A549 (cell line): Measurements from ENCODE around the gene NLK. TPM values are rescaled to one million over a fixed set of nuclear protein-coding genes. Genes with fewer than 3 reads are reported as not detected.

Experiments
- ATAC-seq, 2 experiments: fragments of 200-7000 bp in 1 of 2; fragments of >200 bp in 1 of 2; cut with Nextera tagmentation in 1 of 2; cut with Tn5 transposase in 1 of 2; 3 replicates each; pipeline versions ENCODE4 v1.8.0 to v1.9.1; 2018 to 2020; ENCODE audit warnings: mild to moderate bottlenecking in 1 of 2, moderate library complexity in 1 of 2
- CTCF ChIA-PET: fragments of 300-600 bp; sonication (Branson Sonifier 250); formaldehyde crosslinking; extraction: SDS; loops from one replicate; lab custom pipeline; 2021; ENCODE audit warnings: antibody characterized with exemption, inconsistent platforms; lab: Yijun Ruan, JAX
- POLR2A ChIA-PET: fragments of 350-600 bp; formaldehyde crosslinking; extraction: SDS; loops from one replicate; lab custom pipeline; 2021; ENCODE audit warnings: antibody characterized with exemption, inconsistent platforms; lab: Yijun Ruan, JAX
- DNase-seq, 2 experiments: peaks; one replicate each; pipeline versions ENCODE4 v3.0.0 to v3.0.0-alpha.2; 2011 to 2016; ENCODE audit warnings: low read depth in 1 of 2, low spot score in 1 of 2
- FAIRE-seq: peaks from 2 replicates; lab custom pipeline; 2011; peaks lifted over from hg19 to GRCh38; lab: Jason Lieb, UNC
- H3K27ac ChIP-seq, 2 experiments: fragments of >200 bp; sonication (Bioruptor Twin); formaldehyde crosslinking; 3 replicates each; pipeline ENCODE4 v1.5.1; 2016 to 2017
- H3K4me1 ChIP-seq: fragments of >200 bp; sonication (Bioruptor Twin); formaldehyde crosslinking; 3 replicates; pipeline ENCODE4 v1.6.1; 2016
- H3K4me2 ChIP-seq: fragments of >200 bp; sonication (Bioruptor Twin); formaldehyde crosslinking; 3 replicates; pipeline ENCODE4 v1.6.1; 2016
- H3K4me3 ChIP-seq: fragments of >200 bp; sonication (Bioruptor Twin); formaldehyde crosslinking; 3 replicates; pipeline ENCODE4 v1.5.1; 2016
- H3K9me3 ChIP-seq: fragments of >200 bp; sonication (Bioruptor Twin); formaldehyde crosslinking; 3 replicates; pipeline ENCODE4 v1.6.1; 2016
- BHLHE40 ChIP-seq: IDR thresholded peaks from 2 replicates; pipeline ENCODE4 v1.6.1; 2012; ENCODE audit warnings: low read depth, low read length, inconsistent platforms
- CBX8 ChIP-seq: fragments of 200-600 bp; sonication (generic); IDR thresholded peaks from 2 replicates; pipeline ENCODE4 v1.6.1; 2016
- CEBPB ChIP-seq, 2 experiments: fragments of >200 bp in 1 of 2; sonication (Bioruptor Twin) in 1 of 2; formaldehyde crosslinking in 1 of 2; IDR thresholded peaks; 2 replicates each; pipeline ENCODE4 v1.6.1; 2012 to 2016
- CHD4 ChIP-seq: fragments of 200-600 bp; sonication (generic); IDR thresholded peaks from 2 replicates; pipeline ENCODE4 v1.6.1; 2016; ENCODE audit warnings: antibody characterized with exemption, mild to moderate bottlenecking, borderline replicate concordance
- EHF ChIP-seq: fragments of 250-450 bp; sonication (Bioruptor Pico); IDR thresholded peaks from 2 replicates; pipeline ENCODE4 v1.5.0; 2020; ENCODE audit warnings: mild to moderate bottlenecking
- EHMT2 ChIP-seq: fragments of 200-600 bp; sonication (generic); IDR thresholded peaks from 2 replicates; pipeline ENCODE4 v1.6.1; 2016; ENCODE audit warnings: antibody characterized with exemption, low read depth, mild to moderate bottlenecking, moderate library complexity
- ESRRA ChIP-seq: fragments of 150-350 bp; IDR thresholded peaks from 2 replicates; pipeline ENCODE4 v1.6.1; 2014; ENCODE audit warnings: mild to moderate bottlenecking, low read length, borderline replicate concordance
- FOSL2 ChIP-seq, 2 experiments: fragments of 450-650 bp in 1 of 2; fragments of >200 bp in 1 of 2; sonication (Bioruptor Twin) in 1 of 2; formaldehyde crosslinking; IDR thresholded peaks; 2 replicates each; pipeline versions ENCODE4 v1.5.0 to v1.6.1; 2016 to 2020; ENCODE audit warnings: mild to moderate bottlenecking in 1 of 2, moderate library complexity in 1 of 2
- HEYL ChIP-seq: fragments of 250-450 bp; sonication (Bioruptor Pico); IDR thresholded peaks from 2 replicates; pipeline ENCODE4 v1.8.0; 2021; ENCODE audit warnings: mild to moderate bottlenecking, moderate library complexity
- HOXA7 ChIP-seq: fragments of 250-450 bp; sonication (Bioruptor Pico); IDR thresholded peaks from 2 replicates; pipeline ENCODE4 v1.5.0; 2020; ENCODE audit warnings: mild to moderate bottlenecking, moderate library complexity
- HOXB13 ChIP-seq: fragments of 250-450 bp; sonication (Bioruptor Pico); IDR thresholded peaks from 2 replicates; pipeline ENCODE4 v1.5.0; 2020; ENCODE audit warnings: low read depth, mild to moderate bottlenecking, moderate library complexity
- HOXB5 ChIP-seq: fragments of 250-450 bp; sonication (Bioruptor Pico); IDR thresholded peaks from 2 replicates; pipeline ENCODE4 v1.5.0; 2020; ENCODE audit warnings: mild to moderate bottlenecking, moderate library complexity
- JUN ChIP-seq, 2 experiments: fragments of >200 bp; sonication (Bioruptor Twin); formaldehyde crosslinking; IDR thresholded peaks; 2 replicates in 1 of 2; 3 replicates in 1 of 2; pipeline ENCODE4 v1.6.1; 2016 to 2017
- MAFK ChIP-seq: fragments of 450-650 bp; IDR thresholded peaks from 2 replicates; pipeline ENCODE4 v1.6.1; 2014; ENCODE audit not compliant: partially characterized antibody
- MYC ChIP-seq: IDR thresholded peaks from 2 replicates; pipeline ENCODE4 v1.6.1; 2012; ENCODE audit warnings: mild to moderate bottlenecking, inconsistent platforms, low read length, improper control_type of control experiment, borderline replicate concordance
- NPAS2 ChIP-seq: fragments of 250-450 bp; sonication (Bioruptor Pico); IDR thresholded peaks from 2 replicates; pipeline ENCODE4 v1.8.0; 2022; ENCODE audit warnings: mild to moderate bottlenecking, moderate library complexity, borderline replicate concordance
- RAD21 ChIP-seq, 2 experiments: fragments of >200 bp in 1 of 2; sonication (Bioruptor Twin) in 1 of 2; formaldehyde crosslinking in 1 of 2; IDR thresholded peaks in 1 of 2; conservative IDR thresholded peaks in 1 of 2; 2 replicates in 1 of 2; 3 replicates in 1 of 2; pipeline ENCODE4 v1.6.1; 2012 to 2018; ENCODE audit warnings: inconsistent platforms in 1 of 2
- RARB ChIP-seq: fragments of 250-450 bp; sonication (Bioruptor Pico); IDR thresholded peaks from 2 replicates; pipeline ENCODE4 v1.8.0; 2021; ENCODE audit warnings: mild to moderate bottlenecking, moderate library complexity
- RCOR1 ChIP-seq: fragments of 150-350 bp; IDR thresholded peaks from 2 replicates; pipeline ENCODE4 v1.6.1; 2014; ENCODE audit warnings: antibody characterized with exemption, low read length, low read depth
- RFX5 ChIP-seq: fragments of 450-650 bp; IDR thresholded peaks from 2 replicates; pipeline ENCODE4 v1.7.1; 2014; ENCODE audit warnings: antibody characterized with exemption, mild to moderate bottlenecking, moderate library complexity
- RNF2 ChIP-seq: fragments of 200-600 bp; sonication (generic); IDR thresholded peaks from 2 replicates; pipeline ENCODE4 v1.6.1; 2016; ENCODE audit warnings: low read depth, mild to moderate bottlenecking, antibody characterized with exemption, moderate library complexity, borderline replicate concordance
- ZNF302 ChIP-seq: fragments of 250-450 bp; sonication (Bioruptor Pico); IDR thresholded peaks from 2 replicates; pipeline ENCODE4 v1.9.0; 2021; ENCODE audit warnings: inconsistent platforms, mild to moderate bottlenecking, moderate library complexity
- ZSCAN20 ChIP-seq: fragments of 250-450 bp; sonication (Bioruptor Pico); IDR thresholded peaks from 2 replicates; pipeline ENCODE4 v1.8.0; 2022; ENCODE audit warnings: mild to moderate bottlenecking, moderate library complexity
- WGBS: methylation state at CpG from one replicate; pipeline ENCODE4 v1.1.6; 2017; ENCODE audit errors: missing lambda C conversion rate; 5-methylcytosine and 5-hydroxymethylcytosine counted together
- polyA plus RNA-seq, 4 experiments: library from polyadenylated mRNA; depleted of rRNA in 3 of 4; stranded (reverse); fragments of >200 nt; fragmentation: RNase III in 1 of 4; extraction: RNeasy Plus Mini Kit Qiagen cat#74134 plus additional on column Dnase treatment in 1 of 4; gene quantifications; 2 replicates in 3 of 4; 3 replicates in 1 of 4; pipeline ENCODE4 v1.2.3, GENCODE V29; 2011 to 2017
- TF ChIP-seq, protein P1 (sequence below): fragments of 450-650 bp; IDR thresholded peaks from 2 replicates; pipeline ENCODE4 v1.6.1; 2014; ENCODE audit warnings: antibody characterized with exemption
- TF ChIP-seq, protein P2 (sequence below): fragments of 250-450 bp; sonication (Bioruptor Pico); IDR thresholded peaks from 2 replicates; pipeline ENCODE4 v1.5.0; 2020; ENCODE audit warnings: low read depth, mild to moderate bottlenecking, moderate library complexity
- TF ChIP-seq, protein P3 (sequence below): IDR thresholded peaks from 2 replicates; pipeline ENCODE4 v1.6.1; 2012; ENCODE audit warnings: low read depth, borderline replicate concordance
- TF ChIP-seq, protein P4 (sequence below): fragments of 200-600 bp; sonication (generic); IDR thresholded peaks from 2 replicates; pipeline ENCODE4 v1.6.1; 2016; ENCODE audit warnings: antibody characterized with exemption, mild to moderate bottlenecking, moderate library complexity
- TF ChIP-seq, protein P5 (sequence below): fragments of >200 bp; sonication (Bioruptor Twin); formaldehyde crosslinking; IDR thresholded peaks from 3 replicates; pipeline ENCODE4 v1.6.1; 2016
- TF ChIP-seq, protein P6 (sequence below): fragments of >200 bp; sonication (Bioruptor Twin); formaldehyde crosslinking; IDR thresholded peaks from 3 replicates; pipeline ENCODE4 v1.5.1; 2016

The NLK gene
- polyA plus RNA-seq, 2 of the 4 experiments (the other 2 are of a cell fraction): 11.8 to 26.5 TPM

DNA sequence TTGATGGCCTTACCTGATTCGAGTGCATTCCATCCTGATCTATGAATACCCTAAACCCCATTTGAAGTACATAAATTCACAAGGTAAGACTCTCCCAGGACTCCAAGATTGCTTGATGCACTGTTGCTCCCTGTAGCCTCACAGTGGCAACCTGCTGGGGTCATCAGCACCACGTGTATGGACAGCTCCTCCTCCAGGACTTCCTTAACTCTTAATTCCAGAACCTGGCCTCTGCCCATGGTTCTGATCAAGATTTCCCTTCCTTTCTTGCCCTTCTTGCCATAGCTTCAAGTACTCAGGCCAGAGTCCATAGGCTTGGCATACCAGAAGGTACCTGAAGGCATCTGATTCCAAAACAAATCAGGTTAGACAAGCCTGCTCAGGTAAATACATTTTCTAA, 34.0 kb upstream of the NLK start:
- H3K9me3 ChIP-seq: no peaks in the 10 kb centered on the region
- DNase-seq (peak; percentile 21 to 46), FAIRE-seq (no peak), ATAC-seq (peak; percentile 69 to 92)
- WGBS: 0% methylated on average over 2 of the region's 2 CpGs
- TF ChIP-seq ZNF302 (CRISPR knock-in tag): no peak
- TF ChIP-seq, protein P1, sequence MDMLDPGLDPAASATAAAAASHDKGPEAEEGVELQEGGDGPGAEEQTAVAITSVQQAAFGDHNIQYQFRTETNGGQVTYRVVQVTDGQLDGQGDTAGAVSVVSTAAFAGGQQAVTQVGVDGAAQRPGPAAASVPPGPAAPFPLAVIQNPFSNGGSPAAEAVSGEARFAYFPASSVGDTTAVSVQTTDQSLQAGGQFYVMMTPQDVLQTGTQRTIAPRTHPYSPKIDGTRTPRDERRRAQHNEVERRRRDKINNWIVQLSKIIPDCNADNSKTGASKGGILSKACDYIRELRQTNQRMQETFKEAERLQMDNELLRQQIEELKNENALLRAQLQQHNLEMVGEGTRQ: no peak
- TF ChIP-seq HOXB5: peak; percentile 55; the same call in 1 of the 2 replicates
- no peak for TF ChIP-seq ZSCAN20
- no peak for TF ChIP-seq MAFK
- no peak for TF ChIP-seq BHLHE40
- TF ChIP-seq, protein P2, sequence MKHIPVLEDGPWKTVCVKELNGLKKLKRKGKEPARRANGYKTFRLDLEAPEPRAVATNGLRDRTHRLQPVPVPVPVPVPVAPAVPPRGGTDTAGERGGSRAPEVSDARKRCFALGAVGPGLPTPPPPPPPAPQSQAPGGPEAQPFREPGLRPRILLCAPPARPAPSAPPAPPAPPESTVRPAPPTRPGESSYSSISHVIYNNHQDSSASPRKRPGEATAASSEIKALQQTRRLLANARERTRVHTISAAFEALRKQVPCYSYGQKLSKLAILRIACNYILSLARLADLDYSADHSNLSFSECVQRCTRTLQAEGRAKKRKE: 0 out of 2 replicates have a peak, but pooled peaks have one; percentile 58
- peak; percentile 59; the same call in 1 of the 2 replicates for TF ChIP-seq HOXB13 (CRISPR knock-in tag)
- 0 out of 2 replicates have a peak, but pooled peaks have one; percentile 4 for TF ChIP-seq ESRRA
- no peak for TF ChIP-seq FOSL2 (IDR thresholded peaks at IDR 0.05)
- peak; percentile 18; the same call in 1 of the 2 replicates for TF ChIP-seq FOSL2 (CRISPR knock-in tag; IDR thresholded peaks at IDR 0.05)
- TF ChIP-seq, protein P3, sequence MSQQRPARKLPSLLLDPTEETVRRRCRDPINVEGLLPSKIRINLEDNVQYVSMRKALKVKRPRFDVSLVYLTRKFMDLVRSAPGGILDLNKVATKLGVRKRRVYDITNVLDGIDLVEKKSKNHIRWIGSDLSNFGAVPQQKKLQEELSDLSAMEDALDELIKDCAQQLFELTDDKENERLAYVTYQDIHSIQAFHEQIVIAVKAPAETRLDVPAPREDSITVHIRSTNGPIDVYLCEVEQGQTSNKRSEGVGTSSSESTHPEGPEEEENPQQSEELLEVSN: no peak
- TF ChIP-seq CHD4: no peak
- 0 out of 2 replicates have a peak, but pooled peaks have one; percentile 33 for TF ChIP-seq EHF
- TF ChIP-seq RAD21 (conservative IDR thresholded peaks at IDR 0.05 in 1 of 2, IDR thresholded peaks at IDR 0.05 in 1 of 2): no peak
- TF ChIP-seq RFX5: no peak
- TF ChIP-seq, protein P4, sequence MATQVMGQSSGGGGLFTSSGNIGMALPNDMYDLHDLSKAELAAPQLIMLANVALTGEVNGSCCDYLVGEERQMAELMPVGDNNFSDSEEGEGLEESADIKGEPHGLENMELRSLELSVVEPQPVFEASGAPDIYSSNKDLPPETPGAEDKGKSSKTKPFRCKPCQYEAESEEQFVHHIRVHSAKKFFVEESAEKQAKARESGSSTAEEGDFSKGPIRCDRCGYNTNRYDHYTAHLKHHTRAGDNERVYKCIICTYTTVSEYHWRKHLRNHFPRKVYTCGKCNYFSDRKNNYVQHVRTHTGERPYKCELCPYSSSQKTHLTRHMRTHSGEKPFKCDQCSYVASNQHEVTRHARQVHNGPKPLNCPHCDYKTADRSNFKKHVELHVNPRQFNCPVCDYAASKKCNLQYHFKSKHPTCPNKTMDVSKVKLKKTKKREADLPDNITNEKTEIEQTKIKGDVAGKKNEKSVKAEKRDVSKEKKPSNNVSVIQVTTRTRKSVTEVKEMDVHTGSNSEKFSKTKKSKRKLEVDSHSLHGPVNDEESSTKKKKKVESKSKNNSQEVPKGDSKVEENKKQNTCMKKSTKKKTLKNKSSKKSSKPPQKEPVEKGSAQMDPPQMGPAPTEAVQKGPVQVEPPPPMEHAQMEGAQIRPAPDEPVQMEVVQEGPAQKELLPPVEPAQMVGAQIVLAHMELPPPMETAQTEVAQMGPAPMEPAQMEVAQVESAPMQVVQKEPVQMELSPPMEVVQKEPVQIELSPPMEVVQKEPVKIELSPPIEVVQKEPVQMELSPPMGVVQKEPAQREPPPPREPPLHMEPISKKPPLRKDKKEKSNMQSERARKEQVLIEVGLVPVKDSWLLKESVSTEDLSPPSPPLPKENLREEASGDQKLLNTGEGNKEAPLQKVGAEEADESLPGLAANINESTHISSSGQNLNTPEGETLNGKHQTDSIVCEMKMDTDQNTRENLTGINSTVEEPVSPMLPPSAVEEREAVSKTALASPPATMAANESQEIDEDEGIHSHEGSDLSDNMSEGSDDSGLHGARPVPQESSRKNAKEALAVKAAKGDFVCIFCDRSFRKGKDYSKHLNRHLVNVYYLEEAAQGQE: peak; percentile 97
- no peak for TF ChIP-seq NPAS2
- peak; percentile 98 for TF ChIP-seq EHMT2
- H3K4me1 ChIP-seq: no peaks in the 10 kb centered on the region
- ChIA-PET POLR2A (interaction anchor here (1.0 kb wide), 1 partner anchor 33 kb away, joined by 3 read pairs; no protein-coding TSS in a partner anchor), CTCF (interaction anchor here (0.8 to 1.6 kb wide), 2 partner anchors 9 to 12 kb away, joined by 4 to 9 read pairs; no protein-coding TSS in a partner anchor)
- no peak overlapping the region for H3K27ac ChIP-seq
- H3K4me3 ChIP-seq: no peak overlapping the region
- no peak overlapping the region for H3K4me2 ChIP-seq

DNA sequence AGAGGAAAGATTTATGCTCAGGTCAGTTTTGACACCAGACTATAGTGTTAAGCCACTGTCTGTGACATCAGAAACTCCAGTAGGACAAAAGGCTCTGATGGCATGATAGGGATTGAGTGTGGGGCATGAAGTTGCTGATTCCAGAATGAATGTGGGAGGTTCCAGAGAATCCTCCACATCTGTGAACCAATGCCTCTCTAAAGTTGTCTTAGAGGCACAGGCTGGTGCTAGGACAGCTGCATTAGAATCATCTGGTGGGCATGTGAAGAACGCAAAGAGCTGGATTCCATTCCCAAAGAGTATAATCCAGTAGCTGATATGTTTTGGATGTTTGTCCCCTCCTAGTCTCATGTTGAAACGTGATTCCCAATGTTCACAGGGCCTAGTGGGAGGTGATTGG, 32.1 kb upstream of the NLK start:
- DNase-seq (no peak), ATAC-seq (no peak), FAIRE-seq (no peak)
- 37% methylated on average over 2 of the region's 2 CpGs for WGBS
- 0 out of 3 replicates have a peak, but pooled peaks cover 6% of the 10 kb centered on the region for H3K9me3 ChIP-seq
- CTCF ChIA-PET: interaction anchor here (1.0 to 2.2 kb wide), 2 partner anchors 9 to 47 kb away, joined by 3 to 7 read pairs; no protein-coding TSS in a partner anchor
- POLR2A ChIA-PET: no interaction called here
- H3K27ac ChIP-seq: no peak overlapping the region
- H3K4me2 ChIP-seq: no peak overlapping the region
- no peak overlapping the region for H3K4me3 ChIP-seq
- H3K4me1 ChIP-seq: no peaks in the 10 kb centered on the region
- no peak for TF ChIP-seq RNF2
- no peak for TF ChIP-seq CHD4
- TF ChIP-seq NPAS2: no peak
- no peak for TF ChIP-seq HOXB13 (CRISPR knock-in tag)
- TF ChIP-seq JUN (IDR thresholded peaks at IDR 0.05): no peak
- TF ChIP-seq HOXA7: no peak
- TF ChIP-seq, protein P5, sequence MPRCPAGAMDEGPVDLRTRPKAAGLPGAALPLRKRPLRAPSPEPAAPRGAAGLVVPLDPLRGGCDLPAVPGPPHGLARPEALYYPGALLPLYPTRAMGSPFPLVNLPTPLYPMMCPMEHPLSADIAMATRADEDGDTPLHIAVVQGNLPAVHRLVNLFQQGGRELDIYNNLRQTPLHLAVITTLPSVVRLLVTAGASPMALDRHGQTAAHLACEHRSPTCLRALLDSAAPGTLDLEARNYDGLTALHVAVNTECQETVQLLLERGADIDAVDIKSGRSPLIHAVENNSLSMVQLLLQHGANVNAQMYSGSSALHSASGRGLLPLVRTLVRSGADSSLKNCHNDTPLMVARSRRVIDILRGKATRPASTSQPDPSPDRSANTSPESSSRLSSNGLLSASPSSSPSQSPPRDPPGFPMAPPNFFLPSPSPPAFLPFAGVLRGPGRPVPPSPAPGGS: no peak
- TF ChIP-seq RARB (CRISPR knock-in tag): no peak
- TF ChIP-seq EHF: no peak
- TF ChIP-seq FOSL2 (IDR thresholded peaks at IDR 0.05): no peak
- TF ChIP-seq FOSL2 (CRISPR knock-in tag; IDR thresholded peaks at IDR 0.05): no peak
- TF ChIP-seq CBX8: no peak
- no peak for TF ChIP-seq MYC
- no peak for TF ChIP-seq RCOR1
- TF ChIP-seq, protein P6, sequence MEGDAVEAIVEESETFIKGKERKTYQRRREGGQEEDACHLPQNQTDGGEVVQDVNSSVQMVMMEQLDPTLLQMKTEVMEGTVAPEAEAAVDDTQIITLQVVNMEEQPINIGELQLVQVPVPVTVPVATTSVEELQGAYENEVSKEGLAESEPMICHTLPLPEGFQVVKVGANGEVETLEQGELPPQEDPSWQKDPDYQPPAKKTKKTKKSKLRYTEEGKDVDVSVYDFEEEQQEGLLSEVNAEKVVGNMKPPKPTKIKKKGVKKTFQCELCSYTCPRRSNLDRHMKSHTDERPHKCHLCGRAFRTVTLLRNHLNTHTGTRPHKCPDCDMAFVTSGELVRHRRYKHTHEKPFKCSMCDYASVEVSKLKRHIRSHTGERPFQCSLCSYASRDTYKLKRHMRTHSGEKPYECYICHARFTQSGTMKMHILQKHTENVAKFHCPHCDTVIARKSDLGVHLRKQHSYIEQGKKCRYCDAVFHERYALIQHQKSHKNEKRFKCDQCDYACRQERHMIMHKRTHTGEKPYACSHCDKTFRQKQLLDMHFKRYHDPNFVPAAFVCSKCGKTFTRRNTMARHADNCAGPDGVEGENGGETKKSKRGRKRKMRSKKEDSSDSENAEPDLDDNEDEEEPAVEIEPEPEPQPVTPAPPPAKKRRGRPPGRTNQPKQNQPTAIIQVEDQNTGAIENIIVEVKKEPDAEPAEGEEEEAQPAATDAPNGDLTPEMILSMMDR: no peak
- no peak for TF ChIP-seq HEYL (CRISPR knock-in tag)
- TF ChIP-seq CEBPB (IDR thresholded peaks at IDR 0.05): no peak
